B cell (primary cell): Measurements from ENCODE around the gene SSPN. TPM values are rescaled to one million over a fixed set of nuclear protein-coding genes. Genes with fewer than 3 reads are reported as not detected.

Source experiments
- ATAC-seq: fragments of 200-7000 bp; cut with Tn5 transposase; one replicate; pipeline ENCODE4 v1.10.0; 2021; ENCODE audit warnings: low read depth, mild to moderate bottlenecking, moderate number of reproducible peaks, moderate library complexity
- CTCF ChIA-PET: fragments of 350-600 bp; sonication (Branson Sonifier 250); formaldehyde crosslinking; loops from one replicate; lab custom pipeline; 2021; ENCODE audit warnings: antibody characterized with exemption, inconsistent platforms; lab: Charles Lee
- POLR2A ChIA-PET: fragments of 350-600 bp; sonication (Branson Sonifier 250); formaldehyde crosslinking; loops from one replicate; lab custom pipeline; 2021; ENCODE audit warnings: antibody characterized with exemption; lab: Charles Lee
- DNase-seq: peaks from one replicate; pipeline ENCODE4 v3.0.0; 2013
- H2AFZ ChIP-seq: 2 replicates; pipeline ENCODE4 v1.6.1; 2012; ENCODE audit warnings: mild to moderate bottlenecking, low read depth, low read length; ENCODE audit not compliant: insufficient read depth, poor library complexity, severe bottlenecking
- H3K27ac ChIP-seq, 2 donors: 1 replicate in 1 of 2; 2 replicates in 1 of 2; pipeline ENCODE4 v1.5.1; 2012 to 2013; ENCODE audit warnings: low read length in 2 of 2, mild to moderate bottlenecking in 2 of 2, moderate library complexity in 1 of 2
- H3K27me3 ChIP-seq, 4 experiments: fragments of 200-600 bp in 1 of 4; sonication (generic) in 1 of 4; replicated peaks in 1 of 4; 1 replicate in 2 of 4; 2 replicates in 2 of 4; pipeline versions ENCODE4 v1.6.1 to v1.7.0; 2013 to 2016; ENCODE audit warnings: low read length in 3 of 4, mild to moderate bottlenecking in 2 of 4, mixed read lengths in 1 of 4, moderate library complexity in 1 of 4; ENCODE audit not compliant: insufficient read depth in 4 of 4, control insufficient read depth in 3 of 4; ENCODE audit errors: control extremely low read depth in 1 of 4
- H3K36me3 ChIP-seq, 2 experiments: replicated peaks in 1 of 2; 1 replicate in 1 of 2; 2 replicates in 1 of 2; pipeline versions ENCODE4 v1.6.1 to v1.7.1; 2013; ENCODE audit warnings: low read length in 1 of 2; ENCODE audit not compliant: insufficient read depth in 2 of 2, control insufficient read depth in 1 of 2; ENCODE audit errors: control extremely low read depth in 1 of 2, extremely low read depth in 1 of 2
- H3K4me1 ChIP-seq, 2 donors: fragments of 200-600 bp in 1 of 2; sonication (generic) in 1 of 2; 1 replicate in 1 of 2; 2 replicates in 1 of 2; pipeline versions ENCODE4 v1.5.1 to v1.6.1; 2013 to 2017; ENCODE audit warnings: low read length in 2 of 2; ENCODE audit not compliant: control insufficient read depth in 2 of 2, insufficient read depth in 2 of 2
- H3K4me2 ChIP-seq: replicated peaks from 2 replicates; pipeline ENCODE3; 2012; ENCODE audit warnings: mild to moderate bottlenecking, low read depth, low read length; ENCODE audit not compliant: poor library complexity, severe bottlenecking
- H3K4me3 ChIP-seq, 5 experiments: fragments of 200-600 bp in 1 of 5; sonication (generic) in 1 of 5; 1 replicate in 3 of 5; 2 replicates in 2 of 5; pipeline versions ENCODE4 v1.5.1 to v1.7.0; 2011 to 2016; ENCODE audit warnings: low read length in 4 of 5, mild to moderate bottlenecking in 4 of 5, low read depth in 2 of 5, control low read depth in 1 of 5, moderate library complexity in 1 of 5; ENCODE audit not compliant: insufficient read depth in 1 of 5; ENCODE audit errors: control extremely low read depth in 1 of 5, extremely low read depth in 1 of 5
- H3K79me2 ChIP-seq: fragments of 200-600 bp; sonication (generic); one replicate; pipeline ENCODE4 v1.6.0; 2016; ENCODE audit warnings: low read length; ENCODE audit not compliant: control insufficient read depth, insufficient read depth
- H3K9ac ChIP-seq: fragments of 200-600 bp; sonication (generic); 2 replicates; pipeline ENCODE4 v1.6.1; 2017; ENCODE audit warnings: mild to moderate bottlenecking, low read length, moderate library complexity
- H3K9me3 ChIP-seq, 3 donors: one replicate each; pipeline versions ENCODE4 v1.6.1 to v1.7.1; 2013; ENCODE audit warnings: low read length in 2 of 3; ENCODE audit not compliant: control insufficient read depth in 2 of 3, insufficient read depth in 1 of 3; ENCODE audit errors: control extremely low read depth in 1 of 3
- H4K20me1 ChIP-seq: 2 replicates; pipeline ENCODE4 v1.6.0; 2012; ENCODE audit warnings: mild to moderate bottlenecking, low read length; ENCODE audit not compliant: insufficient read depth, control insufficient read depth, poor library complexity, severe bottlenecking
- H3K27ac Mint-ChIP-seq: one replicate; pipeline ENCODE4 v1.8.0; 2021; ENCODE audit warnings: mixed read lengths
- H3K27me3 Mint-ChIP-seq: one replicate; pipeline ENCODE4 v1.8.0; 2021; ENCODE audit warnings: mixed read lengths
- H3K4me1 Mint-ChIP-seq: one replicate; pipeline ENCODE4 v1.8.0; 2021; ENCODE audit warnings: mixed read lengths
- H3K4me3 Mint-ChIP-seq: one replicate; pipeline ENCODE4 v1.8.0; 2021; ENCODE audit warnings: mixed read lengths
- H3K9me3 Mint-ChIP-seq: one replicate; pipeline ENCODE4 v1.8.0; 2022; ENCODE audit warnings: mixed read lengths; ENCODE audit not compliant: insufficient read depth
- CTCF ChIP-seq: fragments of 200-600 bp; IDR thresholded peaks from one replicate; pipeline ENCODE4 v1.8.0; 2022; ENCODE audit warnings: antibody characterized with exemption, mild to moderate bottlenecking
- EZH2 ChIP-seq: IDR thresholded peaks from 2 replicates; pipeline ENCODE4 v1.6.1; 2012; ENCODE audit warnings: borderline replicate concordance, low read depth, mild to moderate bottlenecking, moderate library complexity, low read length; ENCODE audit not compliant: insufficient read depth, poor library complexity, severe bottlenecking
- WGBS: methylation state at CpG from one replicate; pipeline ENCODE4 v1.1.5; 2013; ENCODE audit warnings: missing lambda C conversion rate; ENCODE audit not compliant: insufficient coverage; 5-methylcytosine and 5-hydroxymethylcytosine counted together
- intact Hi-C: fragments of 100-400 bp; cut with micrococcal nuclease; formaldehyde crosslinking; loops from one replicate; pipeline ENCODE4 v1.10.0; 2022
- polyA plus RNA-seq: library from polyadenylated mRNA; depleted of rRNA; stranded (reverse); fragments of >200 nt; gene quantifications from 2 replicates; pipeline ENCODE4 v1.2.3, GENCODE V29; 2012
- total RNA-seq, 2 donors: library from RNA; stranded (reverse); fragments of 120-200 nt in 1 of 2; gene quantifications; 1 replicate in 1 of 2; 2 replicates in 1 of 2; pipeline versions ENCODE4 v1.2.3 to v1.2.4, GENCODE V29; 2013 to 2022

The SSPN gene
- total and polyA plus RNA-seq, 2 donors (not counting 1 experiment from before 2014, with no cell fraction given) = 18.3 to 19.6 TPM

GRCh38 chr12:26177283-26177682 is 18.1 kb upstream of the SSPN start:
- DNase-seq = no peak
- Mint-ChIP-seq H3K9me3 (no peaks in the 10 kb centered on the region), H3K4me1 (peaks cover 20% of the 10 kb centered on the region), H3K27me3 (no peaks in the 10 kb centered on the region), H3K4me3 (no peak overlapping the region), H3K27ac (no peak overlapping the region)
- TF ChIP-seq EZH2 (no peak), CTCF (no peak)
- Histone ChIP-seq H3K9me3 (no peaks in the 10 kb centered on the region), H3K9ac (no peak overlapping the region), H3K36me3 (no peaks in the 10 kb centered on the region), H3K79me2 (no peaks in the 10 kb centered on the region), H3K27me3 (no peaks in the 10 kb centered on the region), H4K20me1 (no peaks in the 10 kb centered on the region), H3K4me1 (peaks cover 4 to 5% of the 10 kb centered on the region in 2 donors), H2AFZ (no peak overlapping the region), H3K27ac (no peak overlapping the region), H3K4me3 (no peak overlapping the region), H3K4me2 (no peak overlapping the region)
- ChIA-PET POLR2A (interaction anchor here (0.6 to 2.2 kb wide), 2 partner anchors 21 to 111 kb away, joined by 3 to 5 read pairs; no protein-coding TSS in a partner anchor), CTCF (interaction anchor here (1.4 kb wide), 1 partner anchor 20 kb away, joined by 3 read pairs; no protein-coding TSS in a partner anchor)
- intact Hi-C loops = no loop called here
- peak; percentile 43 for ATAC-seq
- 63% methylated on average over 7 of the region's 7 CpGs for WGBS

- no peak overlapping the region for H3K27ac ChIP-seq
- intact Hi-C loops = no loop called here
- TF ChIP-seq CTCF (no peak), EZH2 (no peak)
- H3K9me3 ChIP-seq = no peaks in the 10 kb centered on the region
- no peaks in the 10 kb centered on the region for H3K4me1 ChIP-seq
- H3K79me2 ChIP-seq = no peaks in the 10 kb centered on the region
- ChIA-PET POLR2A (no interaction called here), CTCF (interaction anchor here (1.2 to 1.7 kb wide), 3 partner anchors 30 to 83 kb away, joined by 4 to 7 read pairs (median 5); no protein-coding TSS in a partner anchor)
- DNase-seq (no peak), ATAC-seq (no peak)
- no peaks in the 10 kb centered on the region for H3K27me3 ChIP-seq
- 100% methylated on average over 1 of the region's 4 CpGs for WGBS
- H3K4me3 ChIP-seq = no peak overlapping the region
- peaks cover 12% of the 10 kb centered on the region for H3K4me1 Mint-ChIP-seq
- H3K36me3 ChIP-seq = no peaks in the 10 kb centered on the region
- no peak overlapping the region for H3K4me2 ChIP-seq
- no peak overlapping the region for H3K4me3 Mint-ChIP-seq
- no peak overlapping the region for H3K9ac ChIP-seq
- no peak overlapping the region for H2AFZ ChIP-seq
- H4K20me1 ChIP-seq = no peaks in the 10 kb centered on the region
- H3K27me3 Mint-ChIP-seq = no peaks in the 10 kb centered on the region
- H3K27ac Mint-ChIP-seq = no peak overlapping the region
- no peaks in the 10 kb centered on the region for H3K9me3 Mint-ChIP-seq
Observed at GRCh38 chr12:26179826-26180225, 15.5 kb upstream of the SSPN start.
